NCI-H1694 (cell line): ENCODE data around the gene INTS15.
A peak's percentile ranks its signal among the peaks of the same experiment; 100 is the strongest.
"Not testable (repeated sequence)": the region's sequence is repeated elsewhere in the genome, so short reads cannot be mapped to it uniquely, and the experiment has no call there.

Experiments used
- DNase-seq: peaks from one replicate; lab custom pipeline; 2025; lab: John Stamatoyannopoulos, UW

The INTS15 gene

DNA sequence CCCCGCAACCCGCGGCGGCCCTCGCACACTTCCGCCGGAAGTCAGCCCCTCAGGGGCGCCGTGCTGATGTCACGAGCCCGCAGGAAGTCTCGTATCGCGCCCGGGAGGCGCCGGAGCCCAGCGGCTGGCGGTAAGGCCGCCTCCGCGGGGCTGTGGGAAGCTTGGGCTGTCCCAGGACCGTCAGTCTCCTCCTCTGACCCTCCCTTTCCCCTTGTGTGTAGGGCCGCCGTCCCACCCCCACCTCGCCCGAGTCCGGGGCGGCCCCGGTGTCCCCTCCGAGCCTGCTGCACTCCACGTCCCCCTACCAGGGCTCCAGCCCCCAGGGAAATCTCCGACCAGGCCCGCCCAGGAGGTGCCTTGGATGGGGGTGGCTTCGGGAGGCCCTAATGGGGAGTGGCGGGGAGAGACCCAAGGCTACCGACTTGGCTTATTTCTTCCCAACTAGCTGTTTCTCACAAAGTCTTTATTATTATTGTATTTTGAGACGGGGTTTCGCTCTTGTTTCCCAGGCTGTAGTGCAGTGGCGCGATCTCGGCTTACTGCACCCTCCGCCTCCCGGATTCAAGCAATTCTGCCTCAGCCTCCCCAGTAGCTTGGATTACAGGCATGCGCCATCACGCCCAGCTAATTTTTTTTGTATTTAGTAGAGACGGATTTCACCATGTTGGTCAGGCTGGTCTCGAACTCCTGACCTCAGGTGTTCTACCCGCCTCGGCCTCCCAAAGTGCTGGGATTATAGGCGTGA, 12.3 kb upstream of the INTS15 start, which contains the start of gene ZDHHC4:
ZDHHC4 (plus strand) TSS at position 86 of the 745 bp plus-strand sequence. CDS start 3,108 bp downstream, outside the sequence.
- DNase-seq = peak; percentile 80

DNA sequence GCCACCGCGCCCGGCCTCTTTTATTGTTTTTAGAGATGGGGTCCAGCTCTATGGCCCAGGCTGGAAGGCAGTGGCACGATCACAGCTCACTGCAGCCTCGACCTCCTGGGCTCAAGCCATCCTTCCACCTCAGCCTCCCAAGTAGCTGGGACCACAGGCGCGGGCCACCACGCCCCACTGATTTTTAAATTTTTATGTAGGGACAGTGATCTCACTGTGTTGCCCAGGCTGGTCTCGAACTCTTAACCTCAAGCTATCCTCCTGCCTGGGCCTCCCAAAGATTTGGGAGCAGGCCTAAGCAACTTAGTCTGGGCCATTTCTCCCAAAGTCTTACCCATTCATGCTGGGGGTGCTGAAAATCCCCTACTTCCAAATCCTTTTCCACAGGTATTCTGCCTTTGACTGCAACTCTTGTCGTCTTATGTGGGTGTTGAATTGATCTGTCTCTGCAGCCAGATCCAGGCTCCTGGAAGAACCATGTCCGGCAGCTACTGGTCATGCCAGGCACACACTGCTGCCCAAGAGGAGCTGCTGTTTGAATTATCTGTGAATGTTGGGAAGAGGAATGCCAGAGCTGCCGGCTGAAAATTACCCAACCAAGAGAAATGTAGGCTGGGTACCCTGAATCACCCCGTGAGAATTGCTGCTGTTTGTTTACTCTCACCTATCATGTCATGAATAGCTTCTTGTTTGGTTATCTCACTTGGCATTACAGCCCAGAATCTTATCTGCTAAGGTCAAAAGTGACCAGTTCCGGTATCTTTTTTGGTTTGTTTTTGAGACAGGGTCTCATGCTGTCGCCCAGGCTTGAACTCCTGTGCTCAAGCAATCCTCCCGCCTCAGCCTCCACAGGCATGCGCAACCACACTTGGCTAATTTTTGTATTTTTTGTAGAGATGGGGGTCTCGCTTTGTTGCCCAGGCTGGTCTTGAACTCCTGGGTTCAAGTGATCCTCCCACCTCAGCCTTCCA, 11.4 kb upstream of the INTS15 start:
- DNase-seq = no peak

DNA sequence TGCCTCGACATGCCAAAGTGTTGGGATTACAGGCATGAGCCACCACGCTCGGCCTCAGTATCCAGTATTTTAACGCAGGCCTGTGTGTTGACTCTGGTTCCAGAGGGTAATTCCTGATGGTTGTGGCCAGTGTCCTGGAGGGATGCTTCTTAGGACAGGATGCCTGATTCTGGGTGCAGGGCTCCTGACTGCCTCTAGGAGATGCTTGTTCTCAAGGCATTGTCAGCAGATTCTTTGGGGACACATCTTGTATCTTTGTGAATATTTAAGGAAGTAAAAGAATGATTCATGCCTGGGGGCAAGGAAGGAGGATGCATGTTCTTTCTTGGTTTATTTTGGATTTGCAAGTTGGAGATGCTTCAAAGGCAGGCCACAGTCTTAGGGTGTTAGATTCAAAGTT, 10.4 kb upstream of the INTS15 start:
- no peak for DNase-seq

DNA sequence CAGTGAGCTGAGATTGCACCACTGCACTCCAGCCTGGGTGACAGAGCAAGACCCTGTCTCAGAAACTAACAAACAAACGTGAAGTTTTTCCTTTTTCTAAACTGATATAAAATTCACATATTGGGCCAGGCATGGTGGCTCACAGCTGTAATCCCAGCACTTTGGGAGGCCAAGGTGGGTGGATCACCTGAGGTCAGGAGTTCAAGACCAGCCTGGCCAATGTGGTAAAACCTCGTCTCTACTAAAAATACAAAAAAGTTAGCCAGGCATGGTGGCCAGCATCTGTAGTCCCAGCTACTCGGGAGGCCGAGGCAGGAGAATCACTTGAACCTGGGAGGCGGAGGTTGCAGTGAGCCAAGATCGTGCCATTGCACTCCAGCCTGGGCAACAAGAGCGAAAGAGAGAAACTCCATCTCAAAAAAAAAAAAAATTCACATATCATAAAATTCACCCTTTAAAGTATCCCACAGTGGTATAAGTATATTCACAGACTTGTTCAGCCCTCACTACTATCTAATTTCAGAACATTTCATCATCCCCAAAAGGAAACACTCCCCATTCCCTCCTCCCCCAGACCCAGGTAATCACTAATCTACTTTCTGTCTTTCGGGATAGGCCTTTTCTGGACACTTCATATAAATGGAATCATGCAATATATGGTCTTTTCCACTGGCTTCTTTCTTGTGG, 3.9 kb upstream of the INTS15 start:
- not testable (repeated sequence) for DNase-seq

DNA sequence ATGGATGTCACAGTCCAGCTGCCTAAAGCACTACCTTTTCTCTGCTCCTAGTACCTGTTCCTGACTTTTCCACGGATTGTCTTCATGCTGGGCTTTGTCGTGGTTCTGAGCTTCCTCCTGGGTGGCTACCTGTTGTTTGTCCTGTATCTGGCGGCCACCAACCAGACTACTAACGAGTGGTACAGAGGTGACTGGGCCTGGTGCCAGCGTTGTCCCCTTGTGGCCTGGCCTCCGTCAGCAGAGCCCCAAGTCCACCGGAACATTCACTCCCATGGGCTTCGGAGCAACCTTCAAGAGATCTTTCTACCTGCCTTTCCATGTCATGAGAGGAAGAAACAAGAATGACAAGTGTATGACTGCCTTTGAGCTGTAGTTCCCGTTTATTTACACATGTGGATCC, 1.3 kb upstream of the INTS15 start:
- DNase-seq = no peak

DNA sequence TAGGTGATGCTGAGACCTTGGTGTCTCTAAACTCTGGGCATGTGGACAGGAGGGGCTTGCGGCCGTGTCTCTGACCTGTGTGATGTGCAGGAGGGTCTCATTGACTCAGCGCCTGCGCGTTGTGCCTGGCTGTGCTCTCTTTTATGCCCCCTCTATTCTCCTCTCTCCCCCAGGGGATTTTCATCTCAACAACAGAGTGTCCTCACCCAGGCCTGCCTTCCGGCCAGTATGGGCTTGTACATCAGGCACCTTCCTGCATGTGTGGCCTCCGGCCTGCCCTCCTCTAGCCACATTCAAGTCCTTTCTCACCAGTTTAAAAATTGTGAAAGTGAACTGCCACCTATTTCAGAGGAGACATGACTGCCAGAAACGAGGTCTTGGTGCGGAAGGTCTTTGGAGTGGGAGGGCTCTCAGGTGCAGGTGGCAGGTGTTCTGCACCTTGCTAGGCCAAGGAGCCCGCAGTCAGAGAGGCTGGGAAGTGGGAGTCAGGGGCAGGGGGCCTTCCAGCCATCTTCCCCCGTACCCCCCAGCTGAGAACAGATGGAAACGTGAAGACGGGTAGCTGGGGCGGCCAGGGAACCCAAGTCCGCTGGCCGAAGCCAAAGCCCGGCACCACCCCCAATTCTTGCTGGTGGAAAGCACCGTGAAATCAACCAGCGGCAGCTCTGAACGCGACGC, 531 bp upstream of the INTS15 start:
- no peak for DNase-seq

DNA sequence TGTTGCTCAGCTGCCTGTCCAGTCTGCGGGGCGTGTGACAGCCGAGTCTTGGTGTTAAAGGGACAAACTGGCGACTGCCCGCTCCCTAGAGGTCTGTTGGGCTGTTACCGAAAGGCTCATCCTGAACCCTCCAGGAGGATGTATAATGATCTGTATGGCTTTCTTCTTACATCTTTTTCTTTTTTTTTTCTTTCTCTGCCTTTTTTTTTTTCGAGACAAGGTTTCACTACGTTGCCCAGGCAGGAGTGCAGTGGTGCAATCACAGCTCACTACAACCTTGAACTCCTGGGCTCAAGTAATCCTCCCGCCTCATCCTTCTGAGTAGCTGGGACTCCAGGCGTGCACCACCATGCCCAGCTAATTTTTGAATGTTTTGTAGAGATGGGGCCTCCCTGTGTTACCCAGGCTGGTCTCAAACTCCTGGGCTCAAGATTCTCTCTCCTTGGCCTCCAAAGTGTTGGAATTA, 857 bp downstream of the INTS15 start:
- DNase-seq = no peak

DNA sequence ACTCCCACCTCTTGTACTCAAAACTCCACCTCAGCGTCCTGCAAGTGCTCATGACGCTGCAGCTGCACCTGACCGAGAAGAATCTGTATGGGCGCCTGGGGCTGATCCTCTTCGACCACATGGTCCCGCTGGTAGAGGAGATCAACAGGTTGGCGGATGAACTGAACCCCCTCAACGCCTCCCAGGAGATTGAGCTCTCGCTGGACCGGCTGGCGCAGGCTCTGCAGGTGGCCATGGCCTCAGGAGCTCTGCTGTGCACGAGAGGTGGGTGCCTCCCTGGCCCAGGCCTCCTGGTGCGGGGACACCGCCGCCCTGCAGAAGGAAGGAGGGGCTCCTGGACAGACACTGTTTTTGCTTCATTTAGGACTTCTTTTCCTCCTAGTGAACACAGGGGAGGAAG, 10.3 kb downstream of the INTS15 start:
- no peak for DNase-seq

DNA sequence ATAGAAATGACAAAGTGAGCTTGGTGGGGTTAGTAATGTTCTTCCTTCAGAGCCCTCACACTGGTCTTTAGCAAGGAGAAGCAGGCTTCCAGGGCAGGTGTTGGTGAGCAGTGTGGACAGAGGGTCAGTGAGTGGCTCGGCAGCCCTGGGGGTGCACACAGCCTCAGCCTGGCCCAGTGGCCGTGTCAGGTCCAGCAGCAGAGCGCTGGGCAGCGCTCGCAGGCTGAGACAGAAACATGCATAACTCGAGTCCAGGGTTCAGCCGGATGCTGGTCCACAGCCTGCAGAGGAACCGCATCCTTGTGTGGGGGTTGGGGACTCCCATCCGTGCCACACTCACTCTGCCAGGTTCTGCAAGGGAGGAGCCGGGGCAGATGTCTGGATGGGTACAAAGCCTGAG, 14.6 kb downstream of the INTS15 start:
- DNase-seq = no peak

DNA sequence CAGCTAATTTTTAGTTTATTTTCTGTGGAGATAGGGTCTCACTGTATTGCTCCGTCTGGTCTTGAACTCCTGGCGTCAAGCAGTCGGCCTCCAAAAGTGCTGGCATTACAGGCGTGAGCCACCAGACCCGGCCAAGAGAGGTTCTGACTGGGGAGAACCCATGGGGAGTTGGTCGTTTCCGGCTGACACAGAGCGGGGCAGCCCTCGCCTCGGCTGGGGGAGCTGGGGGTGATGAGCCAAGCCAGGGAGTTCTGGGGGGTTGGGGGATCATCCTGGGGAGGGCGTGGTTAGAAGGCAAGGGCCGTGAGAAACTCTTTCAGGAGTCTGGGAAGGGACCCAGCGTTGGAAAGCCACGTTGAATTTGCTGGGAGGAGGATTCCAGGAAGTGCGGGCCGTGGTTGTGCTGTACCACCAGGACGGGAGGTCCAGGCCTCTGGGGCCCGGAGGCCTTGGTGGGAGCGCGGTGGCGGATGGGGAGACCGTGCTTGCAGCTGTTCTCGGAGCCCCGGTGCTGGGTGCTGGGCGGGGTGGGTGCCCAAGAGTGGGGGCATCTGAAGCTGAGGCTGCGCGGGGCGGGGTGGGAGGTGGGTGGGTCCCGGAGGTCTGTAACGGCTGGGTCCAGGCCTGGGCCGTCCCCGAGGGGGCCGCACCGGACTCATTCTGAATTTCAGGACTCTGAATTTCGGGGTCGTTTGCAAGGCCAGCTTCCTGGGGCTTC, 17.2 kb downstream of the INTS15 start:
- DNase-seq = no peak

DNA sequence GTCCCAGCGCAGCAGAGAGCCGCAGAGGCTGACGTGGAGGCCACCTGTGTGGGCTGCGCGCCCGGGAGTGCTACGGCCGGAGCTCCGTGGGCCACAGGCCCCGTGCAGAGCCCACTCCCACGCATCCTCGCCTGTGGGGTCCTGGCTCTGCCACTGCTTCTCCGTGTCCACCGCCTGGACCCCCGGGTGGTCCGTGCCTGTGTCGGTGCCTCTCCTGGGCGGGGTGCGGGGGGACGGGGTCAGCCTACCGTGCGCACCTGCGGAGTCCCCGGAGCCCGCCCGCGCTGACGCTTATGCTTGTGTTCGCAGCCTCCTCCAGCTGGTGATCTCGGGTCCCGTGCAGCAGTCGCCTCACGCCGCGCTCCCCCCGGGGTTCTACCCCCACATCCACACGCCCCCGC, 17.8 kb downstream of the INTS15 start:
- no peak for DNase-seq

DNA sequence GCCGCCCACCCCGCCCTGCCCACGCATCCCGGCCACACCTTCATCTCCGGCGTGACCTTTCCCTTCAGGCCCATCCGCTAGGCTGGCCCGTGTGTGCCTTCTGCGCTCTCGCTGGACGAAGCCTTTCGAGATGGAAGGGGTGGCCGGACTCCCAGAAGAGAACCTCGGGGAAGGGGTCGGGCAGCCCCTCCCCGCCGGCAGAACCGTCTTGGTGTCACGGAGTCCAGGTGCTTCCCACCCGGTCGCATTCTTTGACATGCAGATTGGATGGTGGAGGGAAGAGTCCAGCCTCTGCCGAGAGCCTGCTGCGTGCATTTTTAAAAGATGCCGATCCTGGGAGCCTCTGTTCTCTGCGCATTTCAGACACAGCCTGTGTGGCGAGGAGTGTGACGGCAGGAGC, 18.3 kb downstream of the INTS15 start:
- DNase-seq = no peak

DNA sequence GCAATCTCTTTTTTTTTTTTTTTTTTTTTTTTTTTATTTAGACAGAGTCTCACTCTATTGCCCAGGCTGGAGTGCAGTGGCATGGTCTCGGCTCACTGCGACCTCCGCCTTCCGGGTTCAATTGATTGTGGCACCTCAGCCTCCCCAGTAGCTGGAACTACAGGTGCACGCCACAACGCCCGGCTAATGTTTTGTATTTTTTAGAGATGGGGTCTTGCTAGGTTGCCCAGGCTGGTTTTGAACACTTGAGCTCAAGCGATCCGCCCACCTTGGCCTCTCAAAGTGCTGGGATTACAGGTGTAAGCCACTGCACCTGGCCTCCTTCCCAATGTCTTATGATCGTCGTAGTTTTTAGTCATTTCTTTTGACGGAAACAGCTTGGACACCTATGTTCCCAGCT, 19.0 kb downstream of the INTS15 start:
- no peak for DNase-seq

DNA sequence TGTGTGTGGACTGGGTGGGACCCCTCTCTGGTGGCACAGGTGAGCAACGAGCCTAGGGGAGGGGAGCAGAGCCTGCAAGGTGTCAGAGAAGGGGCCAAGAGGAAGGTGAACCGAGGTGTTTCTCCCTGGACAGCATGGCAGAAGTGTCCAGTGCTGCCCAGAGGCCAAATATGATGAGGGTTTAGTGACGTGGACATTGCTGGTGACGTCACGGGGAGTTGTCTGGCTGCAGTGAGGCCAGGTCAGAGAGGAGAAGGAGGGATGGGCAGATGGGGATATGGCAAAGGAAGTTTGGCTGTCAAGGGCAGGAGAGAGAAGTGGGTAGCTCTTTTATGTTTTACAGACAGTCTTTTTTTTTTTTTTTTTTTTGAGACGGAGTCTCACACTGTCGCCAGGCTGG, 23.0 kb downstream of the INTS15 start:
- DNase-seq = no peak

DNA sequence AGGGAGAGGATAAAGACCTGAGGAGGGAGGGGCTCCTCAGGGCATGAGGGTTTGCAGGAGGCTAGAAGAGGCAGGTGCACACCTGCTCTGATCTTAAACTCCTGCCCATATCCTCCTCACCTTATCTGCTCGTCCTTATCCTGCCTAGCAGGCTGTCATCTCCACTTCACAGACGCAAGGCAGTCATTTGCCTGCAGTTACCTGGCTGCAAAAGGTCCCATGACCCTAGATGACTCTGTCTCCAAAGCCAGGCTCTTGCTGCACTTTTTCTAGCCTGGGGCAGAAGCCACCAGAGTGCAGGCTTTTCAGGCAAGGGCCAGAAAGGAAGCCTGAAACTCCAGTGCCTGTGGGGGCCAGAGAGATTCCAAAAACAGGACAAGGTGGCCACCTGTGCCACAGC, 23.9 kb downstream of the INTS15 start:
- no peak for DNase-seq

DNA sequence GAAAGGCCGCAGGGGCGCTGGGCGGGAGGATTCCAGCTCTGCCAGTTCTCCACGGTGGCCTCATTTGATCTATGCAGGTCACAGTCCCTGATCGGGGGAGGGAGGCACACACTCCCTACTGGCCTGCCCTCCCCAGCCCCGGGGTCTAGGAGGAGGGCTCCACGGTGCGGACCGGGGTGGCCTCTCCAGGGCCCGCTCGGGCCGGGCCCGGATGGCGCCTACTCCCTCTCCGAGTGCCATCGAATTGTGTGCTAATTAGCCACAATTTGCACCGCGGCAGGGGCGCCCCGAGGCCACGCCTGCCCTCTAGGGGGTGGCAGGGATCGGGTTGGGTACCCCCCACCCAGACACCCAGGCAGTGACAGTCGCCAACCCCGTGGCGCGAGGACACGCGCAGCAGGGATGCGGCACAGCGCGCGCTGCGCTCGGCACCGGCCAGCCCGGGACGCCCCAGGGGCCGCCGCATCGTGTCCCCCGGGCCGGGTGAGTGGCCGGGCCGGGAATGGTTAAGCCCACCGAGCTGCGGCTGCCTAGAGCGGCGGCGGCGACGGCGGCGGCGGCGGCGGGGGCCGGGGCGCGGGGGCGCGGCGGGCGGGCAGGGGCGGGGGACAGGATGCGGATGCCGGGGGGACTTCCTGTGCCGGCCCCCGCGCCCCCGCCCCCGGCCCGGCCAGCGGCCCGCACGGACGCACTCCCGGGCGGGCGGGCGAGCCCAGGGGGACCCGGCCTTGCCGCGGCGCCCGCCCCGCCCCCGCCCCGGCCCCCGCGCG, 25.3 kb downstream of the INTS15 start, which contains the start of gene ZNF853:
ZNF853 (plus strand) TSS at position 658 of the 770 bp plus-strand sequence. CDS start 565 bp downstream, outside the sequence.
- no peak for DNase-seq

DNA sequence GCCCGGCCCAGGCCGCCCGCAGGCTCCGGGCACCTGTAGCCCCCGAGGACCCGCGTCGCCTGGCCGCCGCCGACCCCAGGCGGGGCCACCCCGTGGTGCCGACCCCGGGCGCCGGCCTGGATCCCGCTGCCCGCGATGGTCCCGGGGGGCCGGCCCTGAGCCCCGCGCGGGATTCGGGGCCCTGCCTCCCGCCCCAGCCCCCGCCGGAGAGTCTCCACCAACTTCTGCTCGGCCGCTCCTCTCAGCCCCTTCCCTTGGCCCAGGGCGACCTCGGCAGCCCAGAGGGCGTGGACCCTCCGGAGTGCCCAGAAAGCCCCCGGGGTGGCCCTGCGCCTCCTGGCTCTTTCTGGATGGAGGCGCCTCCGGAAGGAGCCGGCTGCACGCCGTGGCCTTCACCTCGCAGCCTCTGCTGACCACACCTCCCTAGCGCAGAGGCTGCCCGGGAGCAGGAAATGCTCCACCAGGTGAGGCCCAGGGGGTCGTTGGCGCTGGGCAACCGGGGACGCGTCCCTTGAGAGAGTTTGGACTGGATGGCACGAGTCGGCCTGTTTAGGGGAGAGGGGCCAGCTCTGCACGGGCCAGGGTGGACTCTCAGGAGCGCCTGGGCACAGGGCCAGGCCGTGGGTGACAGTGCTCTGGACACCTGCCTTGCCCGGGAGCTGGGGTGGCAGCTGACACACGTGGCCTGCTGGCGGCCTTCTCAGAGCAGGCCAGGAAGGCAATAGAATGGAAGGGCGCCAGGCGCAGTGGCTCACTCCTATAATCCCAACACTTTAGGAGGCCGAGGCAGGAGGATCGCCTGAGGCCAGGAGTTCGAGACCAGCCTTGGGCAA, 26.1 kb downstream of the INTS15 start:
- DNase-seq = no peak

DNA sequence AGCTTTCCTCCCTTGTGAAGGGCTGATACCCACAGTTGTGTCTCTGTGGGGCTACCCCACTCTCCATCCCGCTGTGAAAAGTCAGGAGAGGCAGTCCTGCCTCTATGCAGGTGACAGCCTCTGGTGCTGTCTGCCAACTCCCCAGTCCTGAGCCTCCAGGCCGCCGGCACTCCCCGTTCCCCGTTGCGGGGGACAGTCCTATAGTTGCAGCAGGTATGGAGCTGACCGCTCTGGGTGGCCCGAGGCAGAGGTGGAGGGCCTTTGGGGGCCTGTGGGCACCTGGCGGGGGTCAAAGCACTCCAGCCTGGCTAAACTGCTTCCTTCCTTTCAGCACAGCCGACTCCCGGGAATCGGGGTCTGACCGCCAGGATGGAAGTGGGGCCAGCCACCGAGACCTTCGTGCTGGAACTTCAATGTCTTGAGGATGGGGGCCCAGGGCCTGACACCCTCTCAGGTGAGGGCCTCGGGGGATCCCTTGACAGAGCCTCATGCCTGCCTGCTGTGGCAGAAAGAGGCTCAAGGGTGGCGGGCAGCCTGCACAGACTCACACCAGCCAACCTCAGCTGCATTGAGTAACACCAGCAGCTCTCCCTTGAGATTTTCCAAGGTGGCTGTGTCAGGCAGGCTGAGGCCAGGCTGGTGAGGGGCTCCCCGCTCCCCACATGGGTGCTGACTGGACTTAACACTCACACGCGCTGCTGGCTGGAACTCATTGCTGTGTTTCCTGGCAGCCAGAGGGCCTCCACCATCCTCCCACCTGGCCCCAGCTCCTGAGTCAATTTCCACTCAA, 27.2 kb downstream of the INTS15 start:
- DNase-seq = no peak
